KOPT-K1 (cell line): ENCODE data around the gene ARL17B.
"Not testable (repeated sequence)": the region's sequence is repeated elsewhere in the genome, so short reads cannot be mapped to it uniquely, and the experiment has no call there.

ENCODE experiments used
- H3K27ac ChIP-seq: fragments of 200-600 bp; sonication (generic); 2 replicates; pipeline ENCODE4 v1.5.1; 2016; ENCODE audit warnings: antibody characterized with exemption, mild to moderate bottlenecking, low read depth, low read length; ENCODE audit not compliant: poor library complexity, severe bottlenecking
- H3K36me3 ChIP-seq: fragments of 200-600 bp; sonication (generic); 2 replicates; pipeline ENCODE4 v1.5.1; 2017; ENCODE audit warnings: antibody characterized with exemption, mild to moderate bottlenecking, low read length, moderate library complexity; ENCODE audit not compliant: insufficient read depth
- H3K9me3 ChIP-seq: fragments of 200-600 bp; sonication (generic); 2 replicates; pipeline ENCODE4 v1.5.1; 2017; ENCODE audit warnings: antibody characterized with exemption, low read length, mild to moderate bottlenecking; ENCODE audit not compliant: insufficient read depth, poor library complexity, severe bottlenecking

The ARL17B gene

GRCh38 chr17:46361755-46362154 lies at the start of gene ARL17B:
Gene ARL17B, minus strand, starts transcription at chr17:46361766. Its CDS starts 3,369 bp downstream, at chr17:46358397.
- H3K27ac ChIP-seq, H3K9me3 ChIP-seq, H3K36me3 ChIP-seq: not testable (repeated sequence)

GRCh38 chr17:46409864-46410263 lies 48.3 kb upstream of the ARL17B start:
- H3K9me3 ChIP-seq, H3K36me3 ChIP-seq, H3K27ac ChIP-seq: not testable (repeated sequence)

GRCh38 chr17:46407155-46407554 lies 45.6 kb upstream of the ARL17B start:
- H3K9me3 ChIP-seq, H3K36me3 ChIP-seq, H3K27ac ChIP-seq: not testable (repeated sequence)

- H3K27ac ChIP-seq, H3K9me3 ChIP-seq, H3K36me3 ChIP-seq: not testable (repeated sequence)
Measured at GRCh38 chr17:46401033-46401787, 39.6 kb upstream of the ARL17B start.

- H3K36me3 ChIP-seq, H3K9me3 ChIP-seq, H3K27ac ChIP-seq: not testable (repeated sequence)
Measured at GRCh38 chr17:46400543-46400942, 39.0 kb upstream of the ARL17B start.

- H3K9me3 ChIP-seq, H3K36me3 ChIP-seq, H3K27ac ChIP-seq: not testable (repeated sequence)
Measured at GRCh38 chr17:46399993-46400392, 38.4 kb upstream of the ARL17B start.

- not testable (repeated sequence) for H3K36me3 ChIP-seq, H3K9me3 ChIP-seq, H3K27ac ChIP-seq
Measured at GRCh38 chr17:46396292-46396691, 34.7 kb upstream of the ARL17B start.

GRCh38 chr17:46393702-46394101 lies 32.1 kb upstream of the ARL17B start:
- H3K36me3 ChIP-seq, H3K27ac ChIP-seq, H3K9me3 ChIP-seq: not testable (repeated sequence)

GRCh38 chr17:46385491-46385890 lies 23.9 kb upstream of the ARL17B start:
- not testable (repeated sequence) for H3K36me3 ChIP-seq, H3K9me3 ChIP-seq, H3K27ac ChIP-seq

- H3K9me3 ChIP-seq, H3K27ac ChIP-seq, H3K36me3 ChIP-seq: not testable (repeated sequence)
Measured at GRCh38 chr17:46383118-46383517, 21.6 kb upstream of the ARL17B start.

GRCh38 chr17:46373418-46373817 lies 11.9 kb upstream of the ARL17B start:
- H3K9me3 ChIP-seq, H3K36me3 ChIP-seq, H3K27ac ChIP-seq: not testable (repeated sequence)

GRCh38 chr17:46372236-46373229 lies 11.0 kb upstream of the ARL17B start:
- H3K36me3 ChIP-seq, H3K27ac ChIP-seq, H3K9me3 ChIP-seq: not testable (repeated sequence)

- H3K27ac ChIP-seq, H3K9me3 ChIP-seq, H3K36me3 ChIP-seq: not testable (repeated sequence)
Measured at GRCh38 chr17:46367520-46367919, 6.0 kb upstream of the ARL17B start.

GRCh38 chr17:46361145-46361735 lies 326 bp downstream of the ARL17B start:
- H3K36me3 ChIP-seq, H3K9me3 ChIP-seq, H3K27ac ChIP-seq: not testable (repeated sequence)

- not testable (repeated sequence) for H3K27ac ChIP-seq, H3K36me3 ChIP-seq, H3K9me3 ChIP-seq
Measured at GRCh38 chr17:46353856-46354255, 7.7 kb downstream of the ARL17B start.
